ENCODE measurements around the gene NUDT19.

Gene NUDT19

DNA sequence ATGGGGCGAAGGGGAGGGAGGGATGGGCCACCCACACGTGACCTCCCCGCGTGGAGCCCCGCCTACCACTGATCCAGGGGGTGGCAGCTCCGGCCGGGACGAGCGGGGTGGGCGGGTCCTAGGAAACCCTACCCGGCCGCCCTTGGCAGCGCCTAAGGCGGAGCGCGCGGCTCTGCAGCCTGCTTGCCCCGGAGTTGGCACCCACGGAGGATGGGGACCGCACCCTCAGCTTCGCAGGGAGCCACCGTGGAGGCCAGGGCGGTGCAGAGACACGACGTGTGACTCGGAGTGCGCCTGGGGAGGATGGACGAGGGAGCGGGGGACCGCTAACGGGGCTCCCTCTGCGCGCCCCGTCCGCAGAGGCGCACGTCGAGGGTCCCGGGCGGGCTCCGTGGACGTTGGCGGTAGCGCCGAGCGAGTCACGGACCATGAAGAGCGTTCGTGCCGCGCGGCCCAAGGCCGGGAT lies 15.9 kb upstream of the NUDT19 start, which contains the start of gene RGS9BP:
Gene RGS9BP (plus strand): TSS at position 129 of the 466 bp plus-strand sequence. CDS start 416 bp downstream, outside the sequence.
- TF ChIP-seq ZFX (IDR thresholded peaks at IDR 0.05; ENCODE audit: borderline replicate concordance) (no peak), CTCF (IDR thresholded peaks at IDR 0.05) (no peak)
- H3K27ac ChIP-seq: peak within 1 kb of the TSS; percentile 86

DNA sequence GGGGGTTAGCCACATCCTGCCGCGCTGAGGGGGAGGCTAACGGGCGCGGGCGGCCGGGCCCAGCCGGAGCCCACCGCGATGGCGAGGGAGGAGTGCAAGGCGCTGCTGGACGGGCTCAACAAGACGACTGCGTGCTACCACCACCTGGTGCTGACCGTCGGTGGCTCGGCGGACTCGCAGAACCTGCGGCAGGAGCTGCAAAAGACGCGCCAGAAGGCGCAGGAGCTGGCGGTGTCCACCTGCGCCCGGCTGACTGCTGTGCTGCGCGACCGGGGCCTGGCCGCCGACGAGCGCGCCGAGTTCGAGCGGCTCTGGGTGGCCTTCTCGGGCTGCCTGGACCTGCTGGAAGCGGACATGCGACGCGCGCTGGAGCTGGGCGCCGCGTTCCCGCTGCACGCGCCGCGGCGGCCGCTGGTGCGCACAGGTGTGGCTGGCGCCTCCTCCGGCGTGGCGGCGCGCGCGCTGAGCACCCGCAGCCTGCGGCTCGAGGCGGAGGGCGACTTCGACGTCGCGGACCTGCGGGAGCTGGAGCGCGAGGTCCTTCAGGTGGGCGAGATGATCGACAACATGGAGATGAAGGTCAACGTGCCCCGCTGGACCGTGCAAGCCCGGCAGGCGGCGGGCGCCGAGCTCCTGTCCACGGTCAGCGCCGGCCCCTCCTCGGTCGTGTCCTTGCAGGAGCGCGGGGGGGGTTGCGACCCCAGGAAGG lies 15.3 kb upstream of the NUDT19 start:
- TF ChIP-seq CTCF (IDR thresholded peaks at IDR 0.05) (peak; percentile 8; the same call in 1 of the 2 replicates), ZFX (IDR thresholded peaks at IDR 0.05; ENCODE audit: borderline replicate concordance) (no peak)
- H3K27ac ChIP-seq: peak overlapping the region; percentile 86

DNA sequence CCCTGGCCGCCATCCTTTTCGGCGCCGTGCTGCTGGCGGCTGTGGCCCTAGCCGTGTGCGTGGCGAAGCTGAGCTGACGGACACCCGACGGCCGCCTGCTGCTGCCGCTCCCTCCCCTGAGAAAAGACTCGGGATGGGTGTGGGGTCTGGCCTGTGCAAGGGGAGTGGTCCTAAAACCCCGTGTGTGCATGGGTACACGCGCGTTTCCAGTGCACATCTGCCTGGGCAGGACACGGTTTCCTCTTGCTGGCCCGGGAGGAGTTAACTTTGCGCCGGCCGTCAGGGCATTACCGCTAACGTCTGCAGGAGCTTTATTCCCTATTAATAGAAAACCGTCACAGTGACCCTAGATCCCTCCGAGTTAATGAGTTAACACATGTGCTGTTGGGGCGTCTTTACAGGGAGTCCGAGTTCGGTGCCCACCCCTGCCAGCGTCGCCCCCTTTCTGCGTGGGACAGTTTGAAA lies 14.7 kb upstream of the NUDT19 start:
- no peak overlapping the region for H3K27ac ChIP-seq
- TF ChIP-seq CTCF (IDR thresholded peaks at IDR 0.05) (no peak), ZFX (IDR thresholded peaks at IDR 0.05; ENCODE audit: borderline replicate concordance) (no peak)

DNA sequence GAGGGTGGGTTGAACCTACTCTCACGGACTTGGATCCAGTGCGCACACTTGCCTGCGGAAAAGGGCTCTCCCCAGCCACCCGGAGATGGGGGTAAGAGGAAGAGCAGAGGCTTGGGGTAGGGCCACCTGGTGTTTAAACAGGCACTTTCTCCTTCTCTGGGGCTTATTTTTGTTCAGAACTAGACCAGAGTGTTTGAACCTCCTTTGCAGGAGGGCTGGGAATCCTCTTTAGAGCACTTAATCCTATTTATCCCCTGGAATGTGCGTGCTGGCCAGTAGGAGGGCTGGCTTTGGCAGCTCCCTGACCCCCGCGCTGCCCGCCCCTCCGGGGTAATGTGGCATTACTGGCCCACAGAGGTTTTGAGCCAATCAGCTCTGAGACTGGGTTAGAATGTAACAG lies 14.0 kb upstream of the NUDT19 start:
- no peak overlapping the region for H3K27ac ChIP-seq
- no peak for TF ChIP-seq ZFX (IDR thresholded peaks at IDR 0.05; ENCODE audit: borderline replicate concordance)
- no peak for TF ChIP-seq CTCF (IDR thresholded peaks at IDR 0.05)

GRCh38 chr19:32680986-32681385 lies 10.6 kb upstream of the NUDT19 start:
- H3K27ac ChIP-seq: no peak overlapping the region
- TF ChIP-seq CTCF (IDR thresholded peaks at IDR 0.05) (no peak), ZFX (IDR thresholded peaks at IDR 0.05; ENCODE audit: borderline replicate concordance) (no peak)

- H3K27ac ChIP-seq: no peak overlapping the region
- TF ChIP-seq ZFX (IDR thresholded peaks at IDR 0.05; ENCODE audit: borderline replicate concordance): no peak
- TF ChIP-seq CTCF (IDR thresholded peaks at IDR 0.05): no peak
Measured at GRCh38 chr19:32682317-32682716, 9.3 kb upstream of the NUDT19 start.

GRCh38 chr19:32686847-32687475 lies 4.7 kb upstream of the NUDT19 start:
- no peak for TF ChIP-seq ZFX (IDR thresholded peaks at IDR 0.05; ENCODE audit: borderline replicate concordance)
- TF ChIP-seq CTCF (IDR thresholded peaks at IDR 0.05): no peak
- no peak overlapping the region for H3K27ac ChIP-seq
